GM19328 (cell line): ENCODE measurements around the gene DEGS2.

Source experiments
- ATAC-seq: cut with Tn5 transposase; IDR thresholded peaks from one replicate; pipeline ENCODE4 v1.9.1; 2021; ENCODE audit warnings: mild to moderate bottlenecking, moderate library complexity; ENCODE audit not compliant: unreplicated experiment

Gene DEGS2

DNA sequence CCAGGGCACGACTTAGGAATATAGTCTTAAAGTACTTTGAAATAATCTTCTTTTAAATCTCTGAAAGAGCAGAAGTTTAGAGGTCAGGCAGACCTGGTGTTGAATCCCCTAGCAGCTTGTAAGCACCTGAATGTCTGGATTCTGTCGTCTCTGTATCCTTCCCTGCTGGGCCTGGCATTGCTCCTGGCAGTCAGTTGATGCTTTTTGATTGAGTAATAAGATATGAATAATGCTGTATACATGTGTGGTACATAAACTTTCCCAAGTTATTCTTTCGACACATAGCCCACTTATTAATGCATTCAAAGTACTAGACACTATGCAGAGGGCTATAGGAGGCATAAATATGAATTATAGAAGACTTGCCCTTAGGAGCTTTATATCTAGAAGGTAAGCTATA is 62.8 kb downstream of the DEGS2 start:
- no peak for ATAC-seq
